ENCODE measurements around the gene GGACT.
"Not testable (repeated sequence)": the region's sequence is repeated elsewhere in the genome, so short reads cannot be mapped to it uniquely, and the experiment has no call there.

The GGACT gene

GRCh38 chr13:100588331-100589177, at the start of gene GGACT:
Gene GGACT (minus strand): TSS chr13:100588789. CDS start chr13:100532591, 56,198 bp downstream.
- DNase-seq (ENCODE audit: low spot score) = peak; percentile 84

GRCh38 chr13:100637796-100638195, 49.2 kb upstream of the GGACT start:
- no peak for DNase-seq (ENCODE audit: low spot score)

- DNase-seq (ENCODE audit: low spot score) = no peak
Observed at GRCh38 chr13:100637380-100637779, 48.8 kb upstream of the GGACT start.

GRCh38 chr13:100636441-100636840, 47.9 kb upstream of the GGACT start:
- no peak for DNase-seq (ENCODE audit: low spot score)

GRCh38 chr13:100636004-100636403, 47.4 kb upstream of the GGACT start:
- no peak for DNase-seq (ENCODE audit: low spot score)

GRCh38 chr13:100634696-100635095, 46.1 kb upstream of the GGACT start:
- DNase-seq (ENCODE audit: low spot score) = no peak

- no peak for DNase-seq (ENCODE audit: low spot score)
Observed at GRCh38 chr13:100633461-100633860, 44.9 kb upstream of the GGACT start.

GRCh38 chr13:100630555-100630954, 42.0 kb upstream of the GGACT start:
- peak; percentile 53 for DNase-seq (ENCODE audit: low spot score)

- no peak for DNase-seq (ENCODE audit: low spot score)
Observed at GRCh38 chr13:100627120-100627519, 38.5 kb upstream of the GGACT start.

GRCh38 chr13:100625447-100625846, 36.9 kb upstream of the GGACT start:
- no peak for DNase-seq (ENCODE audit: low spot score)

GRCh38 chr13:100620792-100621191, 32.2 kb upstream of the GGACT start:
- DNase-seq (ENCODE audit: low spot score) = no peak

GRCh38 chr13:100619940-100620339, 31.4 kb upstream of the GGACT start:
- no peak for DNase-seq (ENCODE audit: low spot score)

GRCh38 chr13:100618897-100619296, 30.3 kb upstream of the GGACT start:
- not testable (repeated sequence) for DNase-seq (ENCODE audit: low spot score)

- no peak for DNase-seq (ENCODE audit: low spot score)
Observed at GRCh38 chr13:100613031-100613430, 24.4 kb upstream of the GGACT start.

GRCh38 chr13:100611678-100612492, 23.3 kb upstream of the GGACT start:
- DNase-seq (ENCODE audit: low spot score) = no peak

GRCh38 chr13:100610391-100611347, 22.1 kb upstream of the GGACT start:
- DNase-seq (ENCODE audit: low spot score) = no peak

- no peak for DNase-seq (ENCODE audit: low spot score)
Observed at GRCh38 chr13:100608906-100609305, 20.3 kb upstream of the GGACT start.

GRCh38 chr13:100608489-100608888, 19.9 kb upstream of the GGACT start:
- no peak for DNase-seq (ENCODE audit: low spot score)

- no peak for DNase-seq (ENCODE audit: low spot score)
Observed at GRCh38 chr13:100604918-100605710, 16.5 kb upstream of the GGACT start.

- no peak for DNase-seq (ENCODE audit: low spot score)
Observed at GRCh38 chr13:100602493-100603111, 14.0 kb upstream of the GGACT start.

- no peak for DNase-seq (ENCODE audit: low spot score)
Observed at GRCh38 chr13:100601716-100602115, 13.1 kb upstream of the GGACT start.
